HG03558 (cell line): ENCODE results near the gene EYS.
"Not testable (repeated sequence)": the region's sequence is repeated elsewhere in the genome, so short reads cannot be mapped to it uniquely, and the experiment has no call there.

Experiments
- ATAC-seq: cut with Tn5 transposase; IDR thresholded peaks from one replicate; pipeline ENCODE4 v1.9.1; 2021; ENCODE audit warnings: moderate number of reproducible peaks; ENCODE audit not compliant: unreplicated experiment; ENCODE audit errors: extremely low read depth

The EYS gene

GRCh38 chr6:64527899-64528298 is 1179.1 kb downstream of the EYS start:
- ATAC-seq = no peak

DNA sequence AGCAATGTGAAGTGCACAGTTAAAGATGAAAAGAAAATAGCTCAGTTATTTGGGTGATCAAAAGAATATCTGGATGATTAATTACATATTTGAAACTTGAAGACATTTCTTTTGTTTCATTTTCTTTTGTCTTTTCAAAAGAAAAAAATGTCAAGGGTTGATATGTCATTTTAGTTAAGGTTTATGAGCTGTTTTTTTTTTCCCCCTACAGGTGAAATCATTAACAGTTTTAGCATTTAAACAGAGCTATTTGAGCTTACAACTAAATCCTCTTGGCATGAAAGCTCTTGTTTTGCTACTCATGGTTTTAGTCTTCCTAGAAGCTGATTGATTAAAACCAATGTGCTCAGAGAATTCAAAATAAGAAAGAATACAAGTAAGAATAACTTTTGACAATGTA is 1184.2 kb downstream of the EYS start:
- no peak for ATAC-seq

GRCh38 chr6:64520050-64520449 is 1187.0 kb downstream of the EYS start:
- peak; percentile 73 for ATAC-seq

DNA sequence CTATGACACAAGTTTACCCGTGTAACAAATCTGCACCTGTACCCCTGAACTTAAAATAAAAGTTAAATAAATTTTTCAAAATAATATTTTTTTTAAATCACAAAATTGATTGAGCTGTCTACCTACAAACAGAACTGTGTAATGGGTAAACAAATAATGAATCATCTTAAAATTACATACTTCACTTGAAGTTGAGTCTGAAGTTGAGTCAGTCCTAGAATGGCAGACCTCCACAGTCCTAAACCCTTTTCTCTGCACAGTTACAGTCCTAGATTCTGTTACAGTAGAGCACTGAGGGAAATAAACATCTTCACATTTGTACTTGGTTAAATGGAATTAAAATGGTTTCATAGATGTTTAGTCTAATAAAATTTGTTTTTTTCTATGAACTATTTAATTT is 1190.6 kb downstream of the EYS start:
- no peak for ATAC-seq

DNA sequence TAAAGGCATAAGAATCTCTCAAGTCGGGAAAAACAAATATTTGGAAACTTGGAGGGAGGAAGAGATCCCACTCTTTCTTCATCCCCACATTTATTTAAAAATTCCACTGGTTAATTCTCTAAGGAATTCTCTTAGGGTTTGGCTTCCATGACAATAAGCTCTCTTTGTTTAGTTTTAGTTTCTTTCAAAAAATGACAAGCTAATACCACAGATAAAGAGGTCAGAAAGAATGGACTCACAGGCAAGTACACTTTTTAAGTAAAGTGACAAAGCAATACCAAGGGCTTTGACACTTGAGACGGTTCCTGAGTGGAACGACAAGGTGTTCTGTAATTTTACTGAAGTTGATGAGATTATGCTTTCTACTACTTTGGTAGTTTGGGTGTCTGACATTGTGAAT is 1199.4 kb downstream of the EYS start:
- no peak for ATAC-seq

DNA sequence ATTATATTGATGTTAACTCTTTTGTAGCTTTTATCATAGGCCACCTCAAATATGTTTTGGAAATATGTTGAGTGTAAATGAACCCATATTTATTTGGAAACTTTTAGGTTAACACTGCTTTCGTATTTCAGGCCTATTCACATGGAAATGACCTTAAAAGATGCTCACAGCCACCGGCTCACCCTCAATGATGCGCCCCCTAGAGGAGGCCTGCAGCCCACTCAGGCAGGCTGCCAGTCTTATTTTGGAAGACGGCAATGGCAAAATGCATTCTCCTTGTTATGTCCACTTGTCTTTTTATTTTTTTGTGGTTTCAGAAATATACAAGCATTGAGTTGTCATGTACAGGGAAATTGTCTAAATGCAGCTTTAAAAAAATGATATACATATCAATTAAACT is 1201.7 kb downstream of the EYS start:
- ATAC-seq = no peak

- ATAC-seq = no peak
Measured at GRCh38 chr6:64504503-64504902, 1202.5 kb downstream of the EYS start.

- ATAC-seq = no peak
Measured at GRCh38 chr6:64502801-64503200, 1204.2 kb downstream of the EYS start.

GRCh38 chr6:64497634-64498033 is 1209.4 kb downstream of the EYS start:
- no peak for ATAC-seq

DNA sequence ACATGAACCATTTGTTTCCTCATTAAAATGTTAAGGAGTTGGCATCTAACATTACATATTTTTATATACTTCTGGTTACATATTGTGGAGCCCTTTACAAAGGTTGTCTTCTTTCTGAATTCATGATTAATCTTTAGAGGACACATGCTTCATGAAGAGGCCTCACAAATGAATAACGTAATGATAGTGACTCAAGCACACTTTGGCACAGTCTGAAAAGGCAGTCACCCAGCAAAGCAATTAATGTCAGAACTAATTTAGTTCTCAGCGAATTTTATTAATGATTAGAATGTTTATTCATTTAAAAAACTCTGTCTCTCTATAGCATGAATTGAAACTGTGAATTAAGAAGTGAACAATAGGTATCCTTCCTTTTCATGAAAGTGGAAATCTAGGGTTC is 1217.3 kb downstream of the EYS start:
- no peak for ATAC-seq

GRCh38 chr6:64486578-64487351 is 1220.3 kb downstream of the EYS start:
- ATAC-seq = no peak

GRCh38 chr6:64483956-64484499 is 1223.0 kb downstream of the EYS start:
- no peak for ATAC-seq

- no peak for ATAC-seq
Measured at GRCh38 chr6:64482631-64483030, 1224.4 kb downstream of the EYS start.

DNA sequence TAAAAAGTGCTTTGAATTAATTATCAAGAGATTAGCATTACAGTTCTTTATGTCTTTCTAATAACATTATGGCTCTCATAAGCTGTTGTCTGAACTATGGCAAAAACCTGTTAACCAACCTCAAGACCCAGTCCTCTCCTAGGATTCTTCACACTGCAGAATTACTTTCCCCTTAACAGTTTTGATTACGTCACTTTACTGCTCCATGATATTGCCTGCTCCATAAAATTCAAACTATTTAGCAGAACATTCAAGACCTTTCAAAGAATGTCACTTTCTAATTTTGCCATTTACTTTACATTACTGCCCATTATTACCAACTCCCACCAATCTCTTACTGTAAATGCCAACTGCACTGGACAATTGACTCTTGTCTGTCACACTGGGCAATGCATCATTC is 1227.9 kb downstream of the EYS start:
- ATAC-seq = no peak

DNA sequence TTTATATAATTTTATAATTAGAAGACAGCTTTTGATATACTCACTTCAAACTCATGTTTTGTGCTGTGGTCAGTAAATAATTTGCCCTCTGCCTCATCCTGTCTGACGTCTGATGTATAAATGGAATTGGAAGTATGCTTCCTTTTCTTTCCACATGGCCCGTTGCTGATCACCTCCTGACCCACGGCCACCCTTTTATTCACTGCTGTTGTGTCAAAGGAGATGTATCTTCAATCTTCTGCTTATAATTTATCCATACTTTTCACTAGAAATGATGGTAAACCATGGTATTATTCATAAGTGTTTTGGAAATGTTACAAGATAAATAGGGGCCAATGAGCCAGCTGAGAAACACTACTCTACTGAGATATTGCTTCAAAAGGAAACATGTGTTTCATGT is 1229.6 kb downstream of the EYS start:
- ATAC-seq = no peak

DNA sequence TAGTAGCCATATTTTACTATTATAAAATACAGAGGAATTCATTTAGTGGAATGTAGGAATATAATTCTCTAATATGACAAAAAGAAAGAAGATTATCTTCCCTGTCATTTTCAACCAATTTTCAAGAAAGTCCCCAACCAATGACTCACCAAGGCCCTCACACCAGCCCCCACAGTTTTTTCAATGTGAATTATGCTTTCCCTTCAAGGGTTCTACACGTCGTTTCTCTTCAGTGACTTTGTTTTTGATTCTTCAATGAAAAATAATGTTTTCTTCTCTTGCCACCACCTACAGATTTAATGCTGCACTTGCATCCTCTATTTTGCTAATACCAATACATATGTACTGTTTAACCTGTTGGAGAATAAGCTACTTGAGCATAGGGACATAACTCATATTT is 1230.1 kb downstream of the EYS start:
- no peak for ATAC-seq

- ATAC-seq = not testable (repeated sequence)
Measured at GRCh38 chr6:64469405-64469804, 1237.6 kb downstream of the EYS start.

DNA sequence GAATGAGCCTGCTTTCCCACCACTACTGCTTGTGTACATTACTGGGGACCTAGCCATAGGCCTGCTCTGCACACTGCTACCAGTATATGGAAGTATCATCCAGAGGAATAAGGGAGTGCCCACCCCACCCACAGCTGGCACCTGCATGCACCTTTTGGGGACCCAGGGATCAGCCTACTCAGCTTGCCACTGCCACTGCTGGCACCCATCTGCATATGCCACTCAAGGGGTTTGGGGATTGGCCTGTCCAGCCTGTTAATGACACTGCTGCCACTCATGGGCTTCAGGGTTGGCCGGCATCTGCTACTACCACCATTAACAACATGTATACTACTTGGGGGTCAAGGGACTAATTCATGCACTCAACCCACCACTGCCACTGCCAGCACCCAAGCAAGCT is 1239.4 kb downstream of the EYS start:
- no peak for ATAC-seq

- ATAC-seq = no peak
Measured at GRCh38 chr6:64459411-64459944, 1247.5 kb downstream of the EYS start.

- ATAC-seq = not testable (repeated sequence)
Measured at GRCh38 chr6:64448101-64448500, 1258.9 kb downstream of the EYS start.

GRCh38 chr6:64445038-64445437 is 1262.0 kb downstream of the EYS start:
- ATAC-seq = no peak

GRCh38 chr6:64439274-64439673 is 1267.8 kb downstream of the EYS start:
- ATAC-seq = no peak
